HG03159 (cell line): ENCODE results near the gene KDM2A.
A peak's percentile ranks its signal among the peaks of the same experiment; 100 is the strongest.

Source experiments
- ATAC-seq: cut with Tn5 transposase; IDR thresholded peaks from one replicate; pipeline ENCODE4 v1.9.1; 2021; ENCODE audit warnings: mild to moderate bottlenecking, moderate library complexity; ENCODE audit not compliant: unreplicated experiment

The KDM2A gene

DNA sequence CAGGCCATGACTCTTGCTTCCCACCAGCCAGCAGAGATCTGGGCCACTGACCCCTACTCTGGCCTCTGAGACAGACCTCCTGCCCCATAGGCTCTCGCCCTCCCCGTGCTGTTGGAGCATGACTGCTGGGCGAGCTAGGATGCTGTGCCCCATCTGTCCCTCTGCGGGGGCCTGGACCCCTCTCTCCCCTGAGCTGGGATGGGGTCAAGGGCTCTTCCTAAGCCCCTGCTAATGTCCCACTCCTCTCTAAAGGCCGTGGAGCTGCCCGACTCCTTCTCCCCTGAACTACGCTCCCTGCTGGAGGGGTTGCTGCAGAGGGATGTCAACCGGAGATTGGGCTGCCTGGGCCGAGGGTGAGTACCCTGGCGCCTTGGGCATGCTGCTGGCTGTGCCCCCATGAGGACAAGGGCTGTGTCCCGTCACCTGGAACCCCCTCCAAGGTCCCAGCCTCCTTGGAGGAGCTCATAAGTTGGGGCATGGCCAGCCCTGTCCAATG lies 163.9 kb downstream of the KDM2A start:
- ATAC-seq, result no peak

DNA sequence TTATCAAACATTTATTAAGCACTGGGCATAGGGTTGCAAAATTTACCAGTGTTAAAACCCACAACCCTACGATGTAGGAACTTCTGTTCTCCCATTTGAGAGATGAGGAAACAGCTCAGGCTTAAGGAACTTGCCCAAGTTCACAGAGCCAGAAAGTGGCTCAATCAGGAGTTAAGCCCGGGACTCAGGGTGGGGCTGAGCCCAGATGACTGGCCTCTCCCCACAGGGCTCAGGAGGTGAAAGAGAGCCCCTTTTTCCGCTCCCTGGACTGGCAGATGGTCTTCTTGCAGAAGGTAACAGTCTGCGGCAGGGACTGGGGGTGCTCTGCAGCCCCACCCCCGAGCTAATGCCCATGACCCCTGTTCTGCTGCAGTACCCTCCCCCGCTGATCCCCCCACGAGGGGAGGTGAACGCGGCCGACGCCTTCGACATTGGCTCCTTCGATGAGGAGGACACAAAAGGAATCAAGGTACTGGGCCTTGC lies 164.5 kb downstream of the KDM2A start:
- ATAC-seq, result no peak

DNA sequence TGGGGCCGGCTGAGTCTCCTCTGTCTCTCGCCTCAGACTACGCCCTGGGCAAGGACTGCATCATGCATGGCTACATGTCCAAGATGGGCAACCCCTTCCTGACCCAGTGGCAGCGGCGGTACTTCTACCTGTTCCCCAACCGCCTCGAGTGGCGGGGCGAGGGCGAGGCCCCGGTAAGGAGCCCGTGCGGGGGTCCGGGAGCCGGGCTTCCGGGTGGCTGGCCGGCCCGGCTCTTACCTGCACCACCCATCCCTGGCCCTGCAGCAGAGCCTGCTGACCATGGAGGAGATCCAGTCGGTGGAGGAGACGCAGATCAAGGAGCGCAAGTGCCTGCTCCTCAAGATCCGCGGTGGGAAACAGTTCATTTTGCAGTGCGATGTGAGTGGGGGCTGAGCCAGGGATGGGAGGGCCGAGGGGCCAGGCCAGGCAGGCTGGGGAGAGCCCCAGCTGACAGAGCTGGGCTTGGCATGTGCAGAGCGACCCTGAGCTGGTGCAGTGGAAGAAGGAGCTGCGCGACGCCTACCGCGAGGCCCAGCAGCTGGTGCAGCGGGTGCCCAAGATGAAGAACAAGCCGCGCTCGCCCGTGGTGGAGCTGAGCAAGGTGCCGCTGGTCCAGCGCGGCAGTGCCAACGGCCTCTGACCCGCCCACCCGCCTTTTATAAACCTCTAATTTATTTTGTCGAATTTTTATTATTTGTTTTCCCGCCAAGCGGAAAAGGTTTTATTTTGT lies 165.9 kb downstream of the KDM2A start:
- ATAC-seq, result no peak

DNA sequence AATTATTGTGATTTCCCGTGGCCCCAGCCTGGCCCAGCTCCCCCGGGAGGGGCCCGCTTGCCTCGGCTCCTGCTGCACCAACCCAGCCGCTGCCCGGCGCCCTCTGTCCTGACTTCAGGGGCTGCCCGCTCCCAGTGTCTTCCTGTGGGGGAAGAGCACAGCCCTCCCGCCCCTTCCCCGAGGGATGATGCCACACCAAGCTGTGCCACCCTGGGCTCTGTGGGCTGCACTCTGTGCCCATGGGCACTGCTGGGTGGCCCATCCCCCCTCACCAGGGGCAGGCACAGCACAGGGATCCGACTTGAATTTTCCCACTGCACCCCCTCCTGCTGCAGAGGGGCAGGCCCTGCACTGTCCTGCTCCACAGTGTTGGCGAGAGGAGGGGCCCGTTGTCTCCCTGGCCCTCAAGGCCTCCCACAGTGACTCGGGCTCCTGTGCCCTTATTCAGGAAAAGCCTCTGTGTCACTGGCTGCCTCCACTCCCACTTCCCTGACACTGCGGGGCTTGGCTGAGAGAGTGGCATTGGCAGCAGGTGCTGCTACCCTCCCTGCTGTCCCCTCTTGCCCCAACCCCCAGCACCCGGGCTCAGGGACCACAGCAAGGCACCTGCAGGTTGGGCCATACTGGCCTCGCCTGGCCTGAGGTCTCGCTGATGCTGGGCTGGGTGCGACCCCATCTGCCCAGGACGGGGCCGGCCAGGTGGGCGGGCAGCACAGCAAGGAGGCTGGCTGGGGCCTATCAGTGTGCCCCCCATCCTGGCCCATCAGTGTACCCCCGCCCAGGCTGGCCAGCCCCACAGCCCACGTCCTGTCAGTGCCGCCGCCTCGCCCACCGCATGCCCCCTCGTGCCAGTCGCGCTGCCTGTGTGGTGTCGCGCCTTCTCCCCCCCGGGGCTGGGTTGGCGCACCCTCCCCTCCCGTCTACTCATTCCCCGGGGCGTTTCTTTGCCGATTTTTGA lies 166.8 kb downstream of the KDM2A start:
- ATAC-seq, result no peak

DNA sequence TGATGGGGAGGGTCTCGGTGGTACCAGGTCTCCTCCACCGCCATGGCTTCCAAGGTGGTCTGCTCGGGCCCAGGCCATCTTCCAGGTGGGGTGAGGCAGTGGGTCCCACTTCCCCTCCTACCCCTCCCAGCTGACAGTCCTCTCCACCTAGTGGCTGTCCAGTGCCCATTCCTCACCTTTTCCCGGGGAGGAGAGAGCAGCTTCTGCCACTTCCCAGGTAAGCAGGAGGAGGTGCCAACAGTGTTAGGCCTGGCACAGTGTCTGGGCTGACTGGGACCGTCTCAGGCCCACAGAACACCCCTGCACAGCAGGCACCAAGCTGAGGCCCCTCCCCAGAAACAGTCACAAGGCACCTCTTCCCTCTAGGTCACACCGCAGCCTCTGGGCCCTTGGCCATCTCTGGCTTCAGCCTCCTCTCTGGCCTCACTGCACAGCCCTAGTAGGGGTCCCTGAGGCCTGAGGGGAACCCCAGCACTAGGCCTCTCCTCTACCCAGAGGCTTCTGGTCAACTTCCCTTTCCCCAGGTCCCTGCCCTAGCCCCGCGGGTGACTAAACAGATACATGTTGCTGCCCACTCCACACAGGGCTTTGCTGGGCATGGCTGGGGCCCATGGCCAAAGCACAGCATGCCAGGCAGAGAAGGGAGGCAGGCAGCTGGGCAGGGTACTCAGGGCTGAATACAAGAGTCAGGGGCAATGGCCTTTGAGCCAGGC lies 167.7 kb downstream of the KDM2A start:
- ATAC-seq, result no peak

DNA sequence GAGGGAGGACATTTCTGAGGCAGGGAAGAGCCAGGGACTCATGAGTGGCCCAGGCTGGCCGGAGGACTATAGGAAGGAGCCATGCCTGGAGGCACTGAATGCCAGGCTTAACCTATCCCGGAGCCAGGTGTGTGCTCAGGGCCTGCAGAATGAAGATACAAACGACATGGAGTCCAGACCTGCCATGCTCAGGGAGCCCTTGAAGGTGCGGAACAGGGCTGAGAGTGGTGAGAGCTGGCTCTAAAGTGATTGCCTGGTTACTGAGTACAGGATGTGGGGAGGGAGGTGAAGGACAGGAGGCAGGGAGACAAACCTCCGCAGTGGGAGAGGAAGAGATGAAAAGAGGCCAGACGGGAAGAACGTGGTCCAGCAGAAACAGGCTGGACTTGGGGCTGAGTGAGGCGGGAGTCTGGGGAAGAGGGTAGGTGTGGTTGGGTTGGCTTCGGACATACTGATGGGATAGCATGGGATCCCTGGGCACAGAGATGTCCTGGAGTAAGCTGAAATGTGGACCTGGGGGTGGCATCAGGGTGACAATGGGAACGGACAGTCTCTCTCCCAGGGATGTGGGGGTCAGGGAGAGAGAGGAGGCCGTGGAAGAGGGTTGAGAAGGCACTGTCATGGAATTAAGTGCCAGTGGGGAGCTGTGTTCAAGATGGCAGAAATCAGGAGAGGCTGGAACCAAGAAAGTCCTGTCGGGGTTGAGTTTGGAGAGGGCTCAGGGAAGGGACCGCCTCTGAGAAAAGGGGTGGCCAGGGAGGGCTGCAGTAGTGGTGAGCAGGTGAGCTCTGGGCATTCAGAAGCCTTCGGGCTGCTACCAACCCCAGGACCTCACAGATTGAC lies 168.5 kb downstream of the KDM2A start:
- no peak for ATAC-seq

DNA sequence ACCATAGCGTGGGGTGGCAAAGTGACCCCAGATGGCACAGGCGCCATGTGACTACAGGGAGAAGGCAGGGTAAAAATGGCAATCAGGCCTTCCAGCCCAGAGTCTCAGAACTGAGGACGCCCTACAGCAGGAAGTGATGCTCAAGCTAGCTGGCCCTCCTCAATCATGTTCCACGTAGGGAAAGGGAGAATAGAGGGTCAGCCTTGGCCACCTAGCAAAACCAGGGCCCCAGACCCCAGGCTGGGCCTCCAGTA lies 169.1 kb downstream of the KDM2A start:
- ATAC-seq, result no peak

DNA sequence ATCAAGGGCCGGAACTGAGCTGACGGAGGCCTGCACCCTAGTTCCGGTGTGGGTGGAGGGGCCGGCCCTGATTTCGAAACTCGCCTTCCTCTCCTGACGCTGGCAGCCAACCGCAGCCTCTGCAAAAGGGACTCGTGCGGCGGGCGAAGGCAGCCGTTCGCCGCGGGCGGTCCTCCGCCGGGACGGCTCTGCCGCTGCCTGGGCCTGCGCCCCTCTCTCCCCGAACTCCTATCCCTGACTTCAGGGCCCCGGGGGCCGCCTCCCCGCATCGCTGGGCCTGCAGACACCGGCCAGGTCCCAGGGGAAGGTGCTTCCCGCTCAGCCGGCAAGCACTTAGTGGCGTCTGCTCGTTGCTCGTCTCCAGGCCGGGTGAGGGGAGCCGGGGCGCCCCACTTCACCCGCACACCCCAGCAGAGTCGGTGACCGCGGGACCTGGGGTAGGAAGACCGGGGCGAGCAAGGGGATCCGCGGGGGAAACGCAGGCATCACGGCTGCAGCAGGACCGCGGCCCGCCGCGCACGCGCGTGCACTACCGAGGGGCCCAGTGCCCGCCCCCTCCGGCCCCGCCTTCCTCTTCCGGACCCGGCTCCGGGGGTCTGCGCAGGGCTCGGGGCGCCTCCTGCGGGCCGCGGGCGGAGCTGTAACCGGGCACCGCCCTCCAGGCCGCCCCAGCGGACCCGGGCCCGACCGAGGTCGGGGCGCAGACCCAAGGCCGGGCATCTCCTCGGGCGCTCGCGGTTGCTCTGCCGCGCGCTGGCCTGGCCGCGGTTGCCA lies 169.6 kb downstream of the KDM2A start:
- ATAC-seq, result peak; percentile 58

DNA sequence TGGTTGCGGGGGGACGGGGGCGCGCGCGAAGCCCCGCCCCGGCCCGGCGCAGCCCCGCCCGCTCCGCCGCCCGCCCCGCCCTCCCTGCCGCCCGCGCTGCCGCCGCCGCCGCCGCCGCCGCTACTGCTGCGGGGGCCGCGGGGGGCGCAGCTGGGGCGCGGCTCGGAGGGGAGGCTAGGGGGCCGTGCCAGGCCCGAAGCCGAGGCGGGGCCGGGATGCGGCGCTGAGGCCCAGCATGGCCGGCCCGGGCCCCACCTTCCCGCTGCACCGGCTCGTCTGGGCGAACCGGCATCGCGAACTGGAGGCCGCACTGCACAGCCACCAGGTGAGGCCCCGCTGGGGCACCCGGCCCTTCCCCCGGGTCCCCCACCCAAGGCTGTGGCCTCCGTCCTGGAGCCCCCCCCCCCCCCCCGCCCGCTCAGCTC lies 170.2 kb downstream of the KDM2A start, which contains the start of gene ANKRD13D:
ANKRD13D (plus strand) TSS at position 78 of the 425 bp plus-strand sequence; CDS start at position 236, 158 bp downstream.
- ATAC-seq, result peak; percentile 42

DNA sequence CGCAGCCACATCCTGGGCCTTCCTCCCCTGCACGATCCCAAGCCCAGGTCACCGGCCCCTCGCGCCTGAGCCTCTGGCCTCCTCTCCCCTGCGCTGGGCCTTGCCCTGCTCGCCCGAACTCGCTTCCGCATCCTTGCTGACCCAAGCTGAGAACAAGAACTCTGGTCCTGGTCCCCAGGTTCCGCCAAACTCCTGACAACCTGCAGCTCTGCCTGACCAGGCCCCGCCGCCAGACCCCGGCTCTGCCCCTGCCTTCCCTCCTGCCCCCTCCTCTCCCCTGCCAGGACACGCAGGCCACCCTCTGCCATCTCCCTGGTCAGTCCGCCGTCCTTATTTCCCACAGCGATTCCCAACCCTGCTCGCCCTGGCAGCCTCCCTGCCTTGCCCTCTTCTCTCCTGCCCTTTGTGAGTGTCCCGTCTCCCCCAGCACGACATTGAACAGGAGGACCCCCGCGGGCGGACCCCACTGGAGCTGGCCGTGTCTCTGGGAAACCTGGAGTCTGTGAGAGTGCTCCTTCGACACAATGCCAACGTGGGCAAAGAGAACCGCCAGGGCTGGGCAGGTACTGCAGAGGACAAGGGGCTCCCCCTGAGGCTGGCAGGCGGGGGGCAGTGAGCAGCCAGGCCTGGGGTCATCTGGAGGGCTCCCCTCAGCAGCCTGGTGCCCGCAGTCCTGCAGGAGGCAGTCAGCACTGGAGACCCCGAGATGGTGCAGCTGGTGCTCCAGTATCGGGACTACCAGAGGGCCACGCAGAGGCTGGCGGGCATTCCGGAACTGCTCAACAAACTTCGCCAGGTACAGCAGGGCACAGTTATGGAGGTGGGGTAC lies 170.8 kb downstream of the KDM2A start:
- ATAC-seq, result peak; percentile 0

DNA sequence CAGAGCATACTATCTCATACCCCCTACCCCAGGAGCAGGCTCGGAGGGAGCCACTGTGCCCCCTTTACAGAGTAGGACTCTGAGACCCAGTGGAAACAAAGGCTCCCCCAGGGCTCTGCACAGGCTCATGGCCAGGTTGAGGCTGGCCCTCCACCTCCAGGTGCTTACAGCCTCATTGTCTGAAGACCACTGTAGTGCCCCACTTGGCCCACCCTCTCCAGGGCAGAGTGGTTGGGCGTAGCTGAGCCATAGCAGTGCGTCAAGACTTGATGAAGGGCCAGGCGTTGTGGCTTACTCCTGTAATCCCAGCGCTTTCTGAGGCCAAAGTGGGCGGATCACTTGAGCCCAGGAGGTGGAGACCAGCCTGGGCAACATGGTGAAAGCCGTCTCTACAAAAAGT lies 171.7 kb downstream of the KDM2A start:
- no peak for ATAC-seq

DNA sequence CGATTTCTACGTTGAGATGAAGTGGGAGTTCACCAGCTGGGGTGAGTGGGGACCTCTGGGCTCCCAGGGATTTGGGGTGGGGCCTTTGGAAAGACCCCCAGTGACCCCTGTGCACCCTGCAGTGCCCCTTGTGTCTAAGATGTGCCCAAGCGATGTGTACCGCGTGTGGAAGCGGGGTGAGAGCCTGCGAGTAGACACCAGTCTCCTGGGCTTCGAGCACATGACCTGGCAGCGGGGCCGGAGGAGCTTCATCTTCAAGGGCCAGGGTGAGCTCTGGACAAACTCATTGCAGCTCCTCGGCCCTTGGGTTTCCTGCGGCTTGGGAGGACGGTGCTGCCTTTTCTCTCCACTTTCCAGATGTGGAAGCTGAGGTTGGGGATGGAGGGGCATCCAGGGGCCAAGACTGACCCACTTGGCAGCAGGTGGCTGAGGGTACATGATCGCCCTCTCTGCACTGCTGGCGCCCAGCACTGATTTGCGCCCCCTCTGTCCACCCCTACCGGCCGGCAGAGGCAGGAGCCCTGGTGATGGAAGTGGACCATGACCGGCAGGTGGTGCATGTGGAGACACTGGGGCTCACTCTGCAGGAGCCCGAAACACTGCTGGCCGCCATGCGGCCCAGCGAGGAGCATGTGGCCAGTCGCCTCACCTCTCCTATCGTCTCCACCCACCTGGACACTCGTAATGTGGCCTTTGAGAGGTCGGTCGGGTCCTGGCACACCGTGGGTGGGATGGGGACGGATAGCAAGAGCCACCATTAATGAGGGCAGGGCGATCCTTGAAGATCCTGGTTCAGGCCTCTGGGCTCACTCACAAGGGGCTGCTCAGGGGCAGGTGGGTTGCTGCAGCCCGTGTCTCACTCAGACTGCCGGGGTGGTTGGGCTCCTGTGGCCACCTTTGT lies 172.7 kb downstream of the KDM2A start:
- ATAC-seq, result no peak

DNA sequence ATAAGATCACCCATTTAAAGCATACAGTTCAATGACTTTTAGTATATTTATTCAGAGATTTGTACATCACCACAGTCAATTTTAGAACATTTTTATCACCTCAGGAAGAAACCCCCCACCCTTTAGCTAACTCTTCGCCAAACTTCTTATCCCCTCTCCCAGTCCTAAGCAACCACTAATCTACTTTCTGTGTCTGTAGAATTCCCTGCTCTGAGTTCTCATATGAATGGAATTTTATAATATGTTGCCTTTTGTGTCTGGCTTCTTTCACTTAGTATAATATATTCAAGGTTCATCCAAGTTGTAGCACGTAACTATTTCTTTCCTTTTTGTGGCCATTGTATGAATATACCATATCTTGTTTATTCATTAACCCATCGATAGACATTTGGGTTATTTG lies 173.6 kb downstream of the KDM2A start:
- no peak for ATAC-seq

DNA sequence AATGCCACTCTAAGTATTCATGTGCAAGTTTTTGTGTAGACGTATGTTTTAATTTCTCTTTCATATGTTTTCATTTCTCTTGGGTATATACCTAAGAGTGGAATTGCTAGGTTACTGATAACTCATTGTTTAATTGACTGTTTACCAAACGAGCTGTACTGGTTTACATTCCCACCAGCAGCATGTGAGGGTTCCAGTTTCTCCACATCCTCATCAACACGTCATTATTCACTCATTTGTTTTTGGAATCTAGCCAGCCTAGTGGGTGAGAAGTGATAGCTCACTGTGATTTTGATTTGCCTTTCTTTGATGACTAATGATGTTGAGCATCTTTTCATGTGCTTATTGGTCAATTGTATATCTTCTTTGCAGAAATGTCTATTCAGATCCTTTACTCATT lies 174.0 kb downstream of the KDM2A start:
- no peak for ATAC-seq

DNA sequence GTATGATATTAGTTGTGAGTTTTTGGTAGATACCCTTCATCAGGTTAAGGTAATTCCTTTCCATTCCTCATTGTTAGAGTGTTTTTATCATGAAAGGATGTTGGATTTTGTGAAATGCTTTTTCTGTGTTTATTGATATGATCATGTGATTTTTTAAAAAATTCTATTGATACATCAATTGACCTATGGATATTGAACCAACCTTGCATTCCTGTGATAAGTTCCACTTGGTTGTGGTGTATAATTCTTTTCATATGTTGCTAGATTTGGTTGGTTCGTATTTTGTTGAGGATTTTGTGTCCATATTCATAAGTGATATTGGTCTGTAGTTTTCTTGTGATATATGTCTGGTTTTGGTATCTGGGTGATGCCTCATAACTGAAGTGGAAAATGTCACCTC lies 176.8 kb downstream of the KDM2A start:
- no peak for ATAC-seq

DNA sequence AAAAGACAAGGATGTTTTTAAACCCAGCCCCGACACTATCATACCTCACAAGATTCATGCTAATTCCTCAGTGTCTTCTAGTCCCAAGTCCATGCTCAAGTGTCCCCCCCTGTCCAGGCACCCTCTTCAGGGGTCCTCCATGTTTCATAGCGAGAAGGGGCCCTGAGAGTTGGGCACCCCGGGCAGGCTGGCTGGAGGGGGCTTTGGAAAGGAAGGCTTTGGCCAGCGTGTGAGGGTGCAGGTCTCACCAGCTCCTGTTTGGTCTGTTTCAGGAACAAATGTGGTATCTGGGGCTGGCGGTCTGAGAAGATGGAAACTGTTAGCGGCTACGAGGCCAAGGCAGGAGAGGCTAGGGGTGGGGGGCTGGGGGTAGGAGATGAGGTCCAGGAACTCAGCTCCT lies 179.7 kb downstream of the KDM2A start:
- no peak for ATAC-seq

DNA sequence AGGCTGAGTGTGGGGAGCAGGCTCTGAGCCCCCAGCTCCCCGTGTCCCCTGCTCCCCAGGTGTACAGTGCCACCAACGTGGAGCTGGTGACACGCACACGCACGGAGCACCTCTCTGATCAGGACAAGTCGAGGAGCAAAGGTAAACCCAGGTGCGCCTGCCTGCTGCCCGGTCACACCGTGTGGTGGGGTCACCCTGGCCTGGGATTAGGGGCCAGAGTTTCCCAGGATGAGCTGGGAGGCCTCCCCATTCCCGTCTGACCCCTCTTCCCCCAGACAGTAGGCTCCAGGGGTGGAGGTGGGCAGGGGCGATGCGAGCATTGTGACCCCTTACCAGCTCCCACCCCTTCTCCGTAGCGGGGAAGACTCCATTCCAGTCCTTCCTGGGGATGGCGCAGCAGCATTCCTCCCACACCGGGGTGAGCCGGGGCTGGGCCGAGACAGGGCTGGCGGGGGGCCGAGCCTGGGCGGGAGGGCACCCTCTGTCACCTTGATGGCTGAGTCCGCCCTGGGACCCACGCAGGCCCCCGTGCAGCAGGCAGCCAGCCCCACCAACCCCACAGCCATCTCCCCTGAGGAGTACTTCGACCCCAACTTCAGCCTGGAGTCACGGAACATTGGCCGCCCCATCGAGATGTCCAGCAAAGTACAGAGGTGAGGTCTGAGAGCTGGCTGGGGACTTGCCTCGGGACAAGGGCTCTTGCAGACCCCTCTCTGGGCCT lies 180.6 kb downstream of the KDM2A start:
- no peak for ATAC-seq
